ENCODE data around the gene AQP1. TPM values are rescaled to one million over a fixed set of nuclear protein-coding genes. Genes with fewer than 3 reads are reported as not detected.

The AQP1 gene
- total and polyA plus RNA-seq, 2 donors (not counting 1 experiment from before 2014, with no cell fraction given) = not detected

DNA sequence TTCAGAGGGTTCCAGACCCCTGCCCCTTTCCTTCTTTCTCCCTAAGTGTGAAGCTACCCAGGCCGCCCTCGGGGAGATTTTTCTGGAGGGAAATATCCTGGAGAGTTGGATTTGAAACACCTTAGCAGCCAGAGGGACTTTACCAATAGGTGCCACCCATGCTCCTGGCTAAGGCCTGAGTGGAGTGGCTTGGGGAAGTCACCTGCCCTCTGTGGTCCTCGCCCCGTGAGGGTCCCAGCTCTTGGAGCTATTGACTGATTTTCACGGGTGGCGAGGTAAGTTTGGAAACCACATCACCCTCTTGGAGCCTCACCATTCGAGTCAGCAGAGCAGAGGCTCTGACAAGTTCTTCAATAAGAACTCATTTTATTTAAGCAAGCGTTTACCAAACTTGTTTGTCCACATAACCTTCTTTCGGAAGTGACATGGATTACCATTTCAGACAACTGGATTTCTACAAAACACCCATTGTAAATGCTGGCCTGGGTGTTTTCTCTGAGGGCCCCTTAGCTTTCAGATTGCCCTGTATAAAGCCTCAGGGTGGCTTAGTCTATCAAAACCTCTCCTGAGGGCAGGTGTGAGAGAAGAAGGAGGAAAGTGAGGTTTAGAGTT, 20.4 kb downstream of the AQP1 start:
- H3K4me1 ChIP-seq (ENCODE audit: control insufficient read depth in 2 of 2, insufficient read depth in 2 of 2, low read length in 2 of 2) = no peaks in the 10 kb centered on the region
- H3K9me3 ChIP-seq (ENCODE audit: control extremely low read depth in 1 of 3, control insufficient read depth in 2 of 3, insufficient read depth in 1 of 3, low read length in 2 of 3) = peaks cover 0 to 14% (median 0%) of the 10 kb centered on the region in 3 donors
- 85% methylated on average over 7 of the region's 9 CpGs for WGBS (ENCODE audit: insufficient coverage)
- intact Hi-C loops (cut with micrococcal nuclease) = no loop called here
- H3K4me2 ChIP-seq (replicated peaks; ENCODE audit: low read depth, low read length, poor library complexity, severe bottlenecking) = no peak overlapping the region
- Mint-ChIP-seq H3K9me3 (ENCODE audit: insufficient read depth) (no peaks in the 10 kb centered on the region), H3K4me1 (no peaks in the 10 kb centered on the region), H3K4me3 (no peak overlapping the region), H3K27me3 (peaks cover 5% of the 10 kb centered on the region), H3K27ac (no peak overlapping the region)
- no peak for TF ChIP-seq CTCF (IDR thresholded peaks at IDR 0.05)
- TF ChIP-seq EZH2 (IDR thresholded peaks at IDR 0.05; ENCODE audit: borderline replicate concordance, insufficient read depth, low read depth, low read length, poor library complexity, severe bottlenecking) = no peak
- no peak overlapping the region for H3K27ac ChIP-seq (ENCODE audit: low read length in 2 of 2)
- no peak for ATAC-seq (ENCODE audit: low read depth)
- H3K27me3 ChIP-seq (replicated peaks in 1 of 4; ENCODE audit: control extremely low read depth in 1 of 4, control insufficient read depth in 3 of 4, insufficient read depth in 4 of 4, low read length in 3 of 4) = peaks cover 0 to 10% (median 0%) of the 10 kb centered on the region in 4 experiments
- H3K79me2 ChIP-seq (ENCODE audit: control insufficient read depth, insufficient read depth, low read length) = no peaks in the 10 kb centered on the region
- H4K20me1 ChIP-seq (ENCODE audit: control insufficient read depth, insufficient read depth, low read length, poor library complexity, severe bottlenecking) = no peaks in the 10 kb centered on the region
- ChIA-PET CTCF (no interaction called here), POLR2A (no interaction called here)
- no peak overlapping the region for H3K9ac ChIP-seq (ENCODE audit: low read length)
- H2AFZ ChIP-seq (ENCODE audit: insufficient read depth, low read depth, low read length, poor library complexity, severe bottlenecking) = no peak overlapping the region
- no peak overlapping the region for H3K4me3 ChIP-seq (ENCODE audit: control extremely low read depth in 1 of 5, extremely low read depth in 1 of 5, insufficient read depth in 1 of 5, low read depth in 2 of 5, low read length in 4 of 5)
- DNase-seq = no peak
- H3K36me3 ChIP-seq (replicated peaks in 1 of 2; ENCODE audit: control extremely low read depth in 1 of 2, control insufficient read depth in 1 of 2, extremely low read depth in 1 of 2, insufficient read depth in 2 of 2, low read length in 1 of 2) = no peaks in the 10 kb centered on the region

DNA sequence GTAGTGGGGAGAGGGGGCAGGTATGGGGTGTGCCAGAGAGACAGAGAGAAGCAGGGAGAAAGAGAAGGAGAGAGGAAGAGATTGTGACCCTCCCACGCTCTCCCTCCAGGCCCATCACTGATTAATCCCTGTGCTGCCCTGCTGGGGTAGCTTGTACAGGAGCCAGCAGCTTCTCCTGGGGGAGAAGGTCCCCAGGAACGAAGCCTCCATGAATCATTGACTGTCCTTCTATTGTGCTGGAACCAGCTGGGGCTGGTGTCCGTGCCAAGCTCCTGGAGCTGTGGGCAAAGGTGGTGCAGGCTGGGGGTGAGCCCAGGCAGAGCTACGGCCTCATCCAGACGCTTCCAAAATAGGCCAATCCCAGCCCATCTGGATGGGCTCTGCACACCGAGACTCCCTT, 20.9 kb downstream of the AQP1 start:
- POLR2A ChIA-PET = no interaction called here
- H3K27ac Mint-ChIP-seq = no peak overlapping the region
- H3K4me1 Mint-ChIP-seq = no peaks in the 10 kb centered on the region
- TF ChIP-seq EZH2 (IDR thresholded peaks at IDR 0.05; ENCODE audit: borderline replicate concordance, insufficient read depth, low read depth, low read length, poor library complexity, severe bottlenecking) (no peak), CTCF (IDR thresholded peaks at IDR 0.05) (no peak)
- Histone ChIP-seq H3K27ac (ENCODE audit: low read length in 2 of 2) (no peak overlapping the region), H3K4me3 (ENCODE audit: control extremely low read depth in 1 of 5, extremely low read depth in 1 of 5, insufficient read depth in 1 of 5, low read depth in 2 of 5, low read length in 4 of 5) (no peak overlapping the region), H3K27me3 (replicated peaks in 1 of 4; ENCODE audit: control extremely low read depth in 1 of 4, control insufficient read depth in 3 of 4, insufficient read depth in 4 of 4, low read length in 3 of 4) (peaks cover 0 to 10% (median 0%) of the 10 kb centered on the region in 4 experiments), H3K79me2 (ENCODE audit: control insufficient read depth, insufficient read depth, low read length) (no peaks in the 10 kb centered on the region), H3K9ac (ENCODE audit: low read length) (no peak overlapping the region), H3K9me3 (ENCODE audit: control extremely low read depth in 1 of 3, control insufficient read depth in 2 of 3, insufficient read depth in 1 of 3, low read length in 2 of 3) (peaks cover 0 to 9% (median 0%) of the 10 kb centered on the region in 3 donors), H3K4me2 (replicated peaks; ENCODE audit: low read depth, low read length, poor library complexity, severe bottlenecking) (no peak overlapping the region), H2AFZ (ENCODE audit: insufficient read depth, low read depth, low read length, poor library complexity, severe bottlenecking) (no peak overlapping the region), H3K36me3 (replicated peaks in 1 of 2; ENCODE audit: control extremely low read depth in 1 of 2, control insufficient read depth in 1 of 2, extremely low read depth in 1 of 2, insufficient read depth in 2 of 2, low read length in 1 of 2) (no peaks in the 10 kb centered on the region), H3K4me1 (ENCODE audit: control insufficient read depth in 2 of 2, insufficient read depth in 2 of 2, low read length in 2 of 2) (no peaks in the 10 kb centered on the region), H4K20me1 (ENCODE audit: control insufficient read depth, insufficient read depth, low read length, poor library complexity, severe bottlenecking) (no peaks in the 10 kb centered on the region)
- WGBS (ENCODE audit: insufficient coverage) = 82% methylated on average over 5 of the region's 6 CpGs
- DNase-seq (no peak), ATAC-seq (ENCODE audit: low read depth) (no peak)
- no peaks in the 10 kb centered on the region for H3K9me3 Mint-ChIP-seq (ENCODE audit: insufficient read depth)
- no peak overlapping the region for H3K4me3 Mint-ChIP-seq
- intact Hi-C loops (cut with micrococcal nuclease) = no loop called here
- CTCF ChIA-PET = no interaction called here
- H3K27me3 Mint-ChIP-seq = peaks cover 5% of the 10 kb centered on the region
